ENCODE results near the gene SGF29.
"Not testable (repeated sequence)": the region's sequence is repeated elsewhere in the genome, so short reads cannot be mapped to it uniquely, and the experiment has no call there.

Gene SGF29

GRCh38 chr16:28597692-28598261, 44.1 kb downstream of the SGF29 start:
- DNase-seq = no peak

- DNase-seq = not testable (repeated sequence)
Observed at GRCh38 chr16:28599377-28600285, 45.9 kb downstream of the SGF29 start.

- DNase-seq = not testable (repeated sequence)
Observed at GRCh38 chr16:28600965-28601364, 47.2 kb downstream of the SGF29 start.

GRCh38 chr16:28601589-28601988, 47.9 kb downstream of the SGF29 start:
- not testable (repeated sequence) for DNase-seq

- DNase-seq = not testable (repeated sequence)
Observed at GRCh38 chr16:28602062-28602461, 48.3 kb downstream of the SGF29 start.

GRCh38 chr16:28602529-28602928, 48.8 kb downstream of the SGF29 start:
- DNase-seq = no peak

- DNase-seq = no peak
Observed at GRCh38 chr16:28603381-28604185, 49.9 kb downstream of the SGF29 start.

GRCh38 chr16:28604186-28604565, 50.5 kb downstream of the SGF29 start:
- DNase-seq = no peak

- no peak for DNase-seq
Observed at GRCh38 chr16:28606291-28607115, 52.8 kb downstream of the SGF29 start.

GRCh38 chr16:28607116-28607623, 53.5 kb downstream of the SGF29 start:
- DNase-seq = no peak

GRCh38 chr16:28607681-28608495, 54.2 kb downstream of the SGF29 start:
- DNase-seq = not testable (repeated sequence)

GRCh38 chr16:28608496-28608808, 54.7 kb downstream of the SGF29 start:
- not testable (repeated sequence) for DNase-seq

GRCh38 chr16:28608867-28609596, 55.3 kb downstream of the SGF29 start:
- not testable (repeated sequence) for DNase-seq

GRCh38 chr16:28609631-28610594, 56.2 kb downstream of the SGF29 start, which contains the start of gene SULT1A1:
TSS of gene SULT1A1 (minus strand) at chr16:28610044. CDS start at chr16:28608855, 1,189 bp downstream.
- no peak for DNase-seq

GRCh38 chr16:28610595-28611191, 57.0 kb downstream of the SGF29 start:
- no peak for DNase-seq

GRCh38 chr16:28612359-28613280, 58.9 kb downstream of the SGF29 start:
- not testable (repeated sequence) for DNase-seq

GRCh38 chr16:28613912-28614311, 60.2 kb downstream of the SGF29 start:
- not testable (repeated sequence) for DNase-seq

- not testable (repeated sequence) for DNase-seq
Observed at GRCh38 chr16:28614561-28614960, 60.8 kb downstream of the SGF29 start.

All from T-helper 9 cell (primary cell).